Activated T-cell treated with anti-CD3 and anti-CD28 coated beads, Interleukin-2, amount 50 U/mL, for 4 hours (primary cell): ENCODE data around the gene SPDYE3. TPM values are rescaled to one million over a fixed set of nuclear protein-coding genes. Genes with fewer than 3 reads are reported as not detected.
"Not testable (repeated sequence)": the region's sequence is repeated elsewhere in the genome, so short reads cannot be mapped to it uniquely, and the experiment has no call there.

Source experiments
- ATAC-seq, 2 donors: fragments of 200-7000 bp; cut with Tn5 transposase; one replicate each; pipeline ENCODE4 v1.10.0; 2021
- DNase-seq: peaks from one replicate; pipeline ENCODE4 v3.0.0-alpha.2; 2020
- H3K27me3 Mint-ChIP-seq: one replicate; pipeline ENCODE4 v1.8.0; 2021; ENCODE audit warnings: low read depth, mixed read lengths
- H3K36me3 Mint-ChIP-seq: one replicate; pipeline ENCODE4 v1.8.0; 2022; ENCODE audit warnings: mixed read lengths; ENCODE audit not compliant: insufficient read depth
- H3K4me1 Mint-ChIP-seq: one replicate; pipeline ENCODE4 v1.8.0; 2021; ENCODE audit warnings: low read depth, mixed read lengths
- H3K4me3 Mint-ChIP-seq: one replicate; pipeline ENCODE4 v1.8.0; 2021; ENCODE audit warnings: mild to moderate bottlenecking, moderate library complexity, mixed read lengths
- H3K9me3 Mint-ChIP-seq: one replicate; pipeline ENCODE4 v1.8.0; 2021; ENCODE audit warnings: mixed read lengths
- total RNA-seq, 3 donors: library from RNA; stranded (reverse); gene quantifications; one replicate each; pipeline ENCODE4 v1.2.1, GENCODE V29; 2021

SPDYE3 gene
- total RNA-seq, 3 donors from 2014 or later: not detected

DNA sequence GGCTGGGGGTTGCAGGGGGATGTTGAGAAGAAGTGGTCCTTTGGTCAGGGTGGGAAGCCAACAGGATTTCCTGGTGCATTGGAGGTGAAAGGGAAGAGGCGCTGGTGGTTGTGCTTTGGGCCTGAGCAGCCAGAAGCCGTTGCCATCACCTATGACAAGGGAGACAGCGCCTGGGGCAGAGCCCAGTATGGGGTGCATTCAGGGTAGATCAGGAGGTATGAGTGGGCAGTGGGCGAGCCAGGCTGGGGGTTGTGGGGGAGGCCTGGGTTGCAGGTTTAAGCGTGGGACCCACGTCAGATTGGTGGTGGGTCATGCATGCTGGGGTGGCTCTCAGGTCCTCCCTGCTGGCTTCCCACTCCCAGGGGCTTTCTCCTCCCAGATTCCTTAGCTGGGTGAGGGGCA is 44.2 kb downstream of the SPDYE3 start:
- H3K4me1 Mint-ChIP-seq: peaks cover 21% of the 10 kb centered on the region
- no peaks in the 10 kb centered on the region for H3K27me3 Mint-ChIP-seq
- no peaks in the 10 kb centered on the region for H3K9me3 Mint-ChIP-seq
- H3K36me3 Mint-ChIP-seq: peaks cover 32% of the 10 kb centered on the region
- DNase-seq: no peak
- no peak for ATAC-seq
- H3K4me3 Mint-ChIP-seq: peak overlapping the region; percentile 58

DNA sequence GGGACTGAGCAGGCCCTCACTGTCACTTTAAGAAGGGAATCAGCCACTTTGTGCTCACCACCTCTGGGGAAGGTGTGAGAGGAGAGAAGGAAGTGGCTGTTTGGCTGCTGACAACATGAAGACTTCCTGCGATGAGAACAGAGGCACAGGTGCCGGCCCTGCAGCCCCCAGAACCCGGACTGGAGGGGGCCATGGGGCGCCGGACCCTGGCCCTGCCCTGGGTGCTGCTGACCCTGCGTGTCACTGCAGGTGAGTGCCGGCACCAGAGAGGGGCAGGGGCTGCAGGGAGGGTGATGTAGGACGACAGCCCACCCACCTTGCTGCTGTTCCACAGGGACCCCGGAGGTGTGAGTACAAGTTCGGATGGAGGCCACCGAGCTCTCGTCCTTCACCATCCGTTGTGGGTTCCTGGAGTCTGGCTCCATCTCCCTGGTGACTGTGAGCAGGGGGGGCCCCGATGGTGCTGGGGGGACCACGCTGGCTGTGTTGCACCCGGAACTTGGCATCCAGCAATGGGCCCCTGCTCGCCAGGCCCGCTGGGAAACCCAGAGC is 44.8 kb downstream of the SPDYE3 start:
- Mint-ChIP-seq H3K36me3 (peaks cover 28% of the 10 kb centered on the region), H3K4me1 (peaks cover 21% of the 10 kb centered on the region), H3K4me3 (peak overlapping the region; percentile 56)
- H3K9me3 Mint-ChIP-seq, H3K27me3 Mint-ChIP-seq, DNase-seq: not testable (repeated sequence)
- peak; percentile 63 to 70 for ATAC-seq

DNA sequence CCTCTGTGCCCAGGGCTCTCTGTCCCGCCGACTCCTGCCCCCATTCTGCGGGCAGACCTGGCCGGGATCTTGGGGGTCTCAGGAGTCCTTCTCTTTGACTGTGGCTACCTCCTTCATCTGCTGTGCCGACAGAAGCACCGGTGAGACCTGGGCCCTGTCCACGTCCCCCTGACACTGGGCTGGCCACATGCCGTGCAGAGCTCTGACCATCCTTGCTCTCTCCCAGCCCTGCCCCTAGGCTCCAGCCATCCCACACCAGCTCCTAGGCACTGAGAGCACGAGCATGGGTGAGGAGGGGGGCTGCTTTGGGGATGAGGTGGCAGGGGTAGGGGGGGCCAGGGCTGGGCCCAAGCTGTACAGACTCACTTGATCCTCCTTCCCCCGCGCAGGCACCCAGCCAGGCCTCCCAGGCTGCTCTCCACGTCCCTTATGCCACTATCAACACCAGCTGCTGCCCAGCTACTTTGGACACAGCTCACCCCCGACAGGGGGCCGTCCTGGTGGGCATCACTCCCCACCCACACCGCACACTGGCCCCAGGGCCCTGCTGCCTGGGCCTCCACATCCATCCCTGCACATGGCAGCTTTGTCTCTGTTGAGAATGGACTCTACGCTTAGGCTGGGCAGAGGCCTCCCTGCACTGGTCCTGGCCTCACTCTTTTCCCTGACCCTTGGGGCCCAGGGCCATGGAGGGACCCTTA is 45.6 kb downstream of the SPDYE3 start:
- peak overlapping the region; percentile 58 for H3K4me3 Mint-ChIP-seq

DNA sequence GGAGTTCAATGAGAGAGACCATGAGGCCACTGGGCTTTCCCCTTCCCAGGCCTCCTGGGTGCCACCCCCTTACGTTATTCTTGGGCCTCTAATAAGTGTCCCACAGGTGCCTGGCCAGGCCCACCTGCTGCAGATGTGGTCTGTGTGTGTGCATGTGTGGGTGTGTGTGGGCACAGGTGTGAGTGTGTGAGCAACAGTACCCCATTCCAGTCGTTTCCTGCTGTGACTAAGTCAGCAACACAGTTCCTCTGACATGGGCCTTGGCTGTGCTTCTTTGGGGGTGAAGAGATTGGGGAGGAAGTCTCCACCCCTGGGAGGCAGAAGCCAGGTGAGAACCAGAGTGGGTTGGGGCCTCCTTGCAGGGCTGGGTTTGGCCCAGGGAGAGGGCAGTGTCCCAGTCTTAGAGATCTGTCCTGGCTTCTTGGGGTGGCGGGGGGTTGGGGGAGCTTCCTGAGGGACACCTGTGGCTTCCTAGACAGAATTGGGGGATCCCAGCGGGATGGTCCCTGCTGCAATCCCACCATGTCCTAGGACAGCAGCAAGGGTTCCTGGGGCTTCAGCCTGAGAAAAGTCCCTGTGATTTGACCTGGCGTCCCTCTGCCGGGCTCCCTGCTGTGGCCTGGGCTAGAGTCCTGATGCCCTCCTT is 46.3 kb downstream of the SPDYE3 start:
- ATAC-seq (peak; percentile 49 to 66), DNase-seq (peak; percentile 42)
- H3K4me3 Mint-ChIP-seq: peak overlapping the region; percentile 58
- peaks cover 19% of the 10 kb centered on the region for H3K36me3 Mint-ChIP-seq
- no peaks in the 10 kb centered on the region for H3K9me3 Mint-ChIP-seq
- peaks cover 21% of the 10 kb centered on the region for H3K4me1 Mint-ChIP-seq
- no peaks in the 10 kb centered on the region for H3K27me3 Mint-ChIP-seq

More for the DNA sequence above, 45.6 kb downstream of the SPDYE3 start:
- Mint-ChIP-seq H3K36me3 (peaks cover 21% of the 10 kb centered on the region), H3K4me1 (peaks cover 21% of the 10 kb centered on the region), H3K9me3 (no peaks in the 10 kb centered on the region), H3K27me3 (no peaks in the 10 kb centered on the region)
- ATAC-seq (peak in 1 of 2 donors; percentile 10), DNase-seq (no peak)

DNA sequence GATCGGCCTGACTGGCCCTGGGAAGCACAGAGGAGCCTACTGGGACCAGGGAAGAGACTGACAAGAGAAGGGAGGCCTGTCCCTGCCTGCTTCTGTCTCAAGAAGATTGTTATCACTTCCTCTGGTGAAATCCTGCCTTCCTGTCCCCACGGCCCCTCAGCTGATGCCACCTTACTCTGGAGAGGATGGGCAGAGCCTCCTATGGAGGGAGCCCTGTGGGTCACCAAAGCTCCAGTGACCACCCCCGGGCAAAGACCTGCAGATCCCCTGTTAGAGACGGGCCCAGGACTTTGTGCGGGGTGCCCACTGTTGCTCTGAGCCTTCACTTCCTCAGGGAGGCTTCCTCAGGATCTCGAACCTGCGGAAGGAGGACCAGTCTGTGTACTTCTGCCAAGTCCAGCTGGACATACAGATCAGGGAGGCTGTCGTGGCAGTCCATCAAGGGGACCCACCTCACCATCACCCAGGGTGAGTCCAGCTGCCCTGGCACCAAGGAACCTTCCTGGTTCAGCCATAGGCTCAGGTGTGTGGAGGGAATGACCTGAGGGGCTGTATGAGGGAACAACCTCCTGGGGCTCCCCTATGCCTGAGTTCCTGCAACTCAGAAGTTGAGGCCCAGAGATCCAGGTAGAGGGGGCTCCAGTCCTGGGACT is 49.0 kb downstream of the SPDYE3 start:
- H3K36me3 Mint-ChIP-seq: peaks cover 20% of the 10 kb centered on the region
- DNase-seq: no peak
- H3K4me1 Mint-ChIP-seq: peaks cover 13% of the 10 kb centered on the region
- H3K27me3 Mint-ChIP-seq: no peaks in the 10 kb centered on the region
- no peaks in the 10 kb centered on the region for H3K9me3 Mint-ChIP-seq
- no peak overlapping the region for H3K4me3 Mint-ChIP-seq
- no peak for ATAC-seq

DNA sequence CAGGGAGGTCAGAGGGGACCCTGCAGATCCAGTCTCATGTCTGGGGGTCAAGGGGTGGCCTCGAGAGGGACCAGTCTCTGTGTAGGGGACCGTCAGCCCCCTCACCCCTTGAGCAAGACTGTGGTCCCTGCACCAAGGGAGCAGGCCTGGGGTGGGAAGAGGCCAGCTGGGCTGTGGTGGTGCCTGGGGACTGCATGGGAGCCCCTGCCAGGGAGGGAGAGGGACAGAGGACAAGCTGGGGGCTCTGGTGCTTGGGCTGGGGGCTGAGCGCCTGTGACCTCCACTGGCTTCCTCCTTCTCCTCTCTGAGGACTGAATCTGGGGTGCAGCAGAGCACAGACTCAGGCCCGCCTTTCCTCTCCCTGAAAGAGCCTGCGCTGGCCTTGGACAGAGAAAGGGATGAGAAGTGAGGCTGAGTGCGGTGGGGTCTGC is 49.6 kb downstream of the SPDYE3 start:
- Mint-ChIP-seq H3K36me3 (peaks cover 21% of the 10 kb centered on the region), H3K9me3 (no peaks in the 10 kb centered on the region), H3K4me1 (peaks cover 12% of the 10 kb centered on the region), H3K27me3 (no peaks in the 10 kb centered on the region), H3K4me3 (no peak overlapping the region)
- ATAC-seq (no peak), DNase-seq (no peak)

DNA sequence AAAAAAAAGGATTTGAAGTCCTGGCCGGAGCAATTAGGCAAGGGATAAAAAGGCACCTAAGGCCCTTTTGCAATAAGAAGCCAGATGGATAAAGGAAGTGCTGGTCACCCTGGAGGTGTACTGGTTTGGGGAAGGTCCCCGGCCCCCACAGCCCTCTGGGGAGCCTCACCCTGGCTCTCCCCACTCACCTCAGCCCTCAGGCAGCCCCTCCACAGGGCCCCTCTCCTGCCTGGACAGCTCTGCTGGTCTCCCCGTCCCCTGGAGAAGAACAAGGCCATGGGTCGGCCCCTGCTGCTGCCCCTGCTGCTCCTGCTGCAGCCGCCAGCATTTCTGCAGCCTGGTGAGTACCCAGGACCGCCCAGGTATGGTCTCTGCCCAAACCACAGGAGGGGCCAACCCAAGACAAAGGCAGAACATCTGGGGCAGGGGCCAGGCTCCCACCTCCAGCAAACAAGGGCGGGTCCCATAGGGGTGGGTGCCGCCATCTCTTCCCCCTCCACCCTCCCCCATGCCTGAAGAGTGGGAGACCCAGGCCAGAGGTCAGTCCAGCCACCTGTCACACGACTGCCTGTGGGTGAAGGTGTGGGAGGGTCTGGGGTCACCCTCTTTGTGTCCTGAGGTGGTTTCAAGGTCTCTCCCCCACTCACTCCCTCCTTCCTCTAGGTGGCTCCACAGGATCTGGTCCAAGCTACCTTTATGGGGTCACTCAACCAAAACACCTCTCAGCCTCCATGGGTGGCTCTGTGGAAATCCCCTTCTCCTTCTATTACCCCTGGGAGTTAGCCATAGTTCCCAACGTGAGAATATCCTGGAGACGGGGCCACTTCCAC is 50.7 kb downstream of the SPDYE3 start, which contains the start of gene PILRB:
Gene PILRB (plus strand): TSS at position 91 of the 830 bp plus-strand sequence. CDS start 186 bp downstream, at position 277.
- Mint-ChIP-seq H3K36me3 (peaks cover 25% of the 10 kb centered on the region), H3K4me1 (peaks cover 8% of the 10 kb centered on the region), H3K27me3 (no peaks in the 10 kb centered on the region), H3K4me3 (no peak within 1 kb of the TSS), H3K9me3 (no peaks in the 10 kb centered on the region)
- DNase-seq (no peak), ATAC-seq (no peak)

DNA sequence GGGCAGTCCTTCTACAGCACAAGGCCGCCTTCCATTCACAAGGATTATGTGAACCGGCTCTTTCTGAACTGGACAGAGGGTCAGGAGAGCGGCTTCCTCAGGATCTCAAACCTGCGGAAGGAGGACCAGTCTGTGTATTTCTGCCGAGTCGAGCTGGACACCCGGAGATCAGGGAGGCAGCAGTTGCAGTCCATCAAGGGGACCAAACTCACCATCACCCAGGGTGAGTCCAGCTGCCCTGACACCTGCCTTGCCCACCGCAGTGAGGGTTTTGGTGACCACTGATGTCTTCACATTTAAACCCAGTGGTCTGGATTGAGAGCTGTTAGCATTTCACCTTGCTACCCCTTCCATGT is 51.3 kb downstream of the SPDYE3 start:
- no peaks in the 10 kb centered on the region for H3K27me3 Mint-ChIP-seq
- peaks cover 28% of the 10 kb centered on the region for H3K36me3 Mint-ChIP-seq

DNA sequence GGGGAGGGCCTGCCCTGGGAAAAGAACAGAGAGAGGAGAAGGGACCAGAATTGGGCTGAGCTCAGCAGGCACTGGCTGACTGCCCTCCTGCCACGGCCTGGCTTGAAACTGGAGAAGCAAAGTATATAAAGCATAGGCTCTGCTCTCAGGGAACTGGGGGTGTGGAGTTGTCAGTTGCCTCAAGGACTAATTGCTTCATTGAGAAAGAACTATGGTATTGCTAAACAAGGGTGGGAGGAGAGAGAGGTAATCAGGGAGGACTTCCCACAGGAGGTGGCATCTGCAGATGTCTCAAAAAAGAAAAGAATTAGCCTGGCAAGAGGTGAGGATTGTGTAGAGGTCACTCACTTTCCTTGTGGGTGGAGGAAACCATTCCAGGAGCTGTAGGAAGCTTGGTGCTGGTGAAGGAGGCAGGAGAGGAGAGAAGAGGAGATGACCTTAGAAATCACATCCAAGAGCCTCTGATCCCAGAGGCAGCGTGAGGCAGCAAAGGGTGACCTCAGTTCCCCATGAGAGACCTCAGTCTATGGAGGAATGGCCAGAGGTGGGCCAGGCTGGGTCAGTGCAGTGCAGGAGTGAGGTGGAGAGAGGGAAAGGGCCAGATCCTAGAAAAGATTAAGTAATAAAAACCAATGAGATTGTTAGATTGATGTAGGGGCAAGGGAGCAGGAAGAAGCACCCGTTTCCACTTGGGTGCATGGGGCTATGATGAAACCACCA is 52.8 kb downstream of the SPDYE3 start:
- no peaks in the 10 kb centered on the region for H3K27me3 Mint-ChIP-seq
- DNase-seq (no peak), ATAC-seq (no peak)
- H3K9me3 Mint-ChIP-seq: no peaks in the 10 kb centered on the region
- peaks cover 7% of the 10 kb centered on the region for H3K4me1 Mint-ChIP-seq
- peaks cover 35% of the 10 kb centered on the region for H3K36me3 Mint-ChIP-seq
- no peak overlapping the region for H3K4me3 Mint-ChIP-seq

More for the DNA sequence above, 51.3 kb downstream of the SPDYE3 start:
- Mint-ChIP-seq H3K4me1 (peaks cover 2% of the 10 kb centered on the region), H3K4me3 (no peak overlapping the region), H3K9me3 (no peaks in the 10 kb centered on the region)
- DNase-seq (no peak), ATAC-seq (no peak)

DNA sequence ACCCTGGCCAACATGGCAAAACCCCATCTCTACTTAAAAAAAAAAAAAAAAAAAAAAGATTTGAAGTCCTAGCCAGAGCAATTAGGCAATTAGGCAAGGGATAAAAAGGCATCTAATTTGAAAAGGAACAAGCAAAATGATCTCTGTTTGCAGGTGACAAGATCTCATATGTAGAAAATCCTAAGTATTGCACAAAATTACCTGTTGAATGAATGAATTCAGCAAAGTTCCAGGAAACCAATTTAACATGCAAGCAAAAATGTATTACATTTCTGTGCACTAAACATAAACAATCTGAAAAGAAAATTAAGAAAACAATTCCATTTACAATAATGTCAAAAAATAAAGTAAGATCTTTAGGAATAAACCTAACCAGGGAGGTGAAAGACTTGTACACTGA is 55.6 kb downstream of the SPDYE3 start:
- ATAC-seq: no peak
- H3K4me1 Mint-ChIP-seq: peaks cover 23% of the 10 kb centered on the region
- H3K27me3 Mint-ChIP-seq: no peaks in the 10 kb centered on the region
- no peak for DNase-seq
- H3K9me3 Mint-ChIP-seq: no peaks in the 10 kb centered on the region
- H3K36me3 Mint-ChIP-seq: peaks cover 39% of the 10 kb centered on the region
- no peak overlapping the region for H3K4me3 Mint-ChIP-seq

DNA sequence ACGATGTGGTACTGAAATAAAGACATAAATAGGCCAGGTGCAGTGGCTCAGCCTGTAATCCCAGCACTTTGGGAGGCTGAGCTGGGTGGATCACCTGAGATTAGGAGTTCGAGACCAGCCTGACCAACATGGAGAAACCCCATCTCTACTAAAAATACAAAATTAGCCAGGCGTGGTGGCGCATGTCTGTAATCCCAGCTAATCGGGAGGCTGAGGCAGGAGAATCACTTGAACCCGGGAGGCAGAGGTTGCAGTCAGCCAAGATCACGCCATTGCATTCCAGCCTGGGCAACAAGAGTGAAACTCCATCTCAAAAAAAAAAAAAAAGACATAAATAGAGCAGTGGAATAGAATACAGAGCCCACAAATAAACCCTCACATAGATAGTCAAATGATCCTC is 56.3 kb downstream of the SPDYE3 start:
- not testable (repeated sequence) for ATAC-seq, DNase-seq, H3K4me3 Mint-ChIP-seq, H3K27me3 Mint-ChIP-seq, H3K9me3 Mint-ChIP-seq
- Mint-ChIP-seq H3K36me3 (peaks cover 38% of the 10 kb centered on the region), H3K4me1 (peaks cover 24% of the 10 kb centered on the region)

DNA sequence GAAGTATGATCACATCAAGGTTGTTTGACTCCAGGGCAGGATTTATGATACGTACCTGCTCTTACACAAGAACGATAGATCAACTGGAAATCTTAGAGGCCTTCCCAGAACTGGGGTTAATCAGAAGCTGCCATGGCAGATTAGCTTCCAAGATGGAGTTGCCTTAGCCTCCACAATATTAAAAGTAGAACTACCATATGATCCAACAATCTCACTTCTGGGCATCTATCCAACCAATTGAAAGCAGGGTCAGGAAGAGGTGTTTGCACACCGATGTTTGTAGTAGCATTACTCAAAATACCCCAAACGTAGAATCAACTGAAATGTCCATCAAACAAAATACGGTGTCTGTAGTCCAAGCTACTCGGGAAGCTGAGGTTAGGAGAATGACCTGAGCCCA is 57.0 kb downstream of the SPDYE3 start:
- peaks cover 33% of the 10 kb centered on the region for H3K36me3 Mint-ChIP-seq
- ATAC-seq: no peak
- H3K4me1 Mint-ChIP-seq: peaks cover 26% of the 10 kb centered on the region
- H3K4me3 Mint-ChIP-seq: no peak overlapping the region
- H3K27me3 Mint-ChIP-seq: no peaks in the 10 kb centered on the region
- H3K9me3 Mint-ChIP-seq: no peaks in the 10 kb centered on the region
- DNase-seq: no peak

DNA sequence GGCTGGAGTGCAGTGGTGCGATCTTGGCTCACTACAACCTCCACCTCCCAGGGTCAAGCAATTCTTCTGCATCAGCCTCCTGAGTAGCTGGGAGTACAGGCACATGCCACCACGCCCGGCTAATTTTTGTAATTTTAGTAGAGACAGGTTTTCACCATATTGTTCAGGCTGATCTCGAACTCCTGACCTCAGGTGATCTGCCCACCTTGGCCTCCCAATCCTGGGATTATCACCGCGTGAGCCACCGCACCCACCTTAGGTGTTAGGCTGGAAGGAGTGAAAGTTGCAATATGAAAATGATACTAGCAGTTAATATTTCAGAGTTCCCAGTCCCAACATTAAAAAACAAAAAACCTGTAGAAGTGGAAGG is 58.5 kb downstream of the SPDYE3 start:
- H3K9me3 Mint-ChIP-seq, H3K4me3 Mint-ChIP-seq, H3K27me3 Mint-ChIP-seq, DNase-seq, ATAC-seq: not testable (repeated sequence)
- Mint-ChIP-seq H3K4me1 (peaks cover 26% of the 10 kb centered on the region), H3K36me3 (peaks cover 22% of the 10 kb centered on the region)
